Activated CD4-positive, alpha-beta T cell treated with anti-CD3 and anti-CD28 coated beads, Interleukin-2, amount 10 ng/mL, durations not matched to agents 7 days and 5 days (primary cell): ENCODE results near the gene MBNL1. TPM values are rescaled to one million over a fixed set of nuclear protein-coding genes. Genes with fewer than 3 reads are reported as not detected.
A peak's percentile ranks its signal among the peaks of the same experiment; 100 is the strongest.

Experiments
- CTCF ChIA-PET: fragments of 350-600 bp; sonication (Branson Sonifier 250); formaldehyde crosslinking; loops from one replicate; lab custom pipeline; 2021; ENCODE audit warnings: antibody characterized with exemption; lab: Charles Lee
- POLR2A ChIA-PET: fragments of 350-600 bp; sonication (Branson Sonifier 250); formaldehyde crosslinking; loops from one replicate; lab custom pipeline; 2021; ENCODE audit warnings: antibody characterized with exemption; lab: Charles Lee
- DNase-seq: peaks from one replicate; pipeline ENCODE4 v3.0.0-alpha.2; 2020
- H3K27ac Mint-ChIP-seq: one replicate; pipeline ENCODE4 v1.8.0; 2021; ENCODE audit warnings: mild to moderate bottlenecking, moderate library complexity, mixed read lengths
- H3K27me3 Mint-ChIP-seq: one replicate; pipeline ENCODE4 v1.8.0; 2021; ENCODE audit warnings: mixed read lengths
- H3K36me3 Mint-ChIP-seq: one replicate; pipeline ENCODE4 v1.8.0; 2021; ENCODE audit warnings: low read depth, mixed read lengths
- H3K4me1 Mint-ChIP-seq: one replicate; pipeline ENCODE4 v1.8.0; 2021; ENCODE audit warnings: mixed read lengths
- H3K4me3 Mint-ChIP-seq: one replicate; pipeline ENCODE4 v1.8.0; 2021; ENCODE audit warnings: mild to moderate bottlenecking, moderate library complexity, mixed read lengths
- H3K9me3 Mint-ChIP-seq: one replicate; pipeline ENCODE4 v1.8.0; 2021; ENCODE audit warnings: mixed read lengths
- total RNA-seq, 2 experiments: library from RNA; stranded (reverse); gene quantifications; one replicate each; pipeline ENCODE4 v1.2.3, GENCODE V29; 2021

MBNL1 gene
- total RNA-seq, 2 experiments from 2014 or later = 437 to 559 TPM

- Mint-ChIP-seq H3K9me3 (peaks cover 15% of the 10 kb centered on the region), H3K4me3 (no peak overlapping the region), H3K36me3 (peaks cover 23% of the 10 kb centered on the region), H3K4me1 (peaks cover 73% of the 10 kb centered on the region), H3K27ac (peak overlapping the region; percentile 41), H3K27me3 (no peaks in the 10 kb centered on the region)
- DNase-seq = no peak
- CTCF ChIA-PET = interaction anchor here (1.3 kb wide), 1 partner anchor 20 kb away, joined by 4 read pairs; no protein-coding TSS in a partner anchor
- POLR2A ChIA-PET = no interaction called here
Observed at GRCh38 chr3:152235709-152236298, 32.9 kb upstream of the MBNL1 start.

GRCh38 chr3:152236716-152237115 is 32.0 kb upstream of the MBNL1 start:
- Mint-ChIP-seq H3K27ac (peak overlapping the region; percentile 12), H3K4me3 (no peak overlapping the region), H3K4me1 (peaks cover 75% of the 10 kb centered on the region), H3K36me3 (peaks cover 23% of the 10 kb centered on the region), H3K27me3 (no peaks in the 10 kb centered on the region), H3K9me3 (peaks cover 15% of the 10 kb centered on the region)
- ChIA-PET POLR2A (no interaction called here), CTCF (interaction anchor here (1.3 kb wide), 2 partner anchors 12 to 21 kb away, joined by 3 to 4 read pairs; no protein-coding TSS in a partner anchor)
- DNase-seq = no peak

- CTCF ChIA-PET = no interaction called here
- peaks cover 32% of the 10 kb centered on the region for H3K36me3 Mint-ChIP-seq
- peaks cover 60% of the 10 kb centered on the region for H3K4me1 Mint-ChIP-seq
- H3K27me3 Mint-ChIP-seq = no peaks in the 10 kb centered on the region
- peaks cover 6% of the 10 kb centered on the region for H3K9me3 Mint-ChIP-seq
- POLR2A ChIA-PET = no interaction called here
- peak overlapping the region; percentile 42 for H3K4me3 Mint-ChIP-seq
- peak overlapping the region; percentile 84 for H3K27ac Mint-ChIP-seq
- DNase-seq = no peak
Observed at GRCh38 chr3:152241142-152242017, 27.3 kb upstream of the MBNL1 start.

GRCh38 chr3:152243301-152243711 is 25.4 kb upstream of the MBNL1 start:
- H3K36me3 Mint-ChIP-seq = peaks cover 23% of the 10 kb centered on the region
- CTCF ChIA-PET = interaction anchor here (0.6 to 1.9 kb wide), 8 partner anchors 9 to 135 kb away, joined by 3 to 11 read pairs (median 5); no protein-coding TSS in a partner anchor
- peak overlapping the region; percentile 84 for H3K27ac Mint-ChIP-seq
- no peaks in the 10 kb centered on the region for H3K27me3 Mint-ChIP-seq
- peaks cover 50% of the 10 kb centered on the region for H3K4me1 Mint-ChIP-seq
- H3K4me3 Mint-ChIP-seq = peak overlapping the region; percentile 99
- POLR2A ChIA-PET = interaction anchor here (0.8 to 1.8 kb wide), 3 partner anchors 28 to 42 kb away, joined by 3 to 6 read pairs (median 4); no protein-coding TSS in a partner anchor
- DNase-seq = peak; percentile 41
- peaks cover 2% of the 10 kb centered on the region for H3K9me3 Mint-ChIP-seq

GRCh38 chr3:152243721-152244516 is 24.8 kb upstream of the MBNL1 start:
- H3K27ac Mint-ChIP-seq = peak overlapping the region; percentile 84
- H3K27me3 Mint-ChIP-seq = no peaks in the 10 kb centered on the region
- peak; percentile 44 for DNase-seq
- peak overlapping the region; percentile 99 for H3K4me3 Mint-ChIP-seq
- peaks cover 25% of the 10 kb centered on the region for H3K36me3 Mint-ChIP-seq
- peaks cover 2% of the 10 kb centered on the region for H3K9me3 Mint-ChIP-seq
- POLR2A ChIA-PET = interaction anchor here (0.6 to 1.8 kb wide), 9 partner anchors 17 to 51 kb away, joined by 3 to 6 read pairs (median 3); partner anchors contain the start of gene MBNL1
- H3K4me1 Mint-ChIP-seq = peaks cover 47% of the 10 kb centered on the region
- CTCF ChIA-PET = interaction anchor here (0.7 to 1.9 kb wide), 14 partner anchors 9 to 135 kb away, joined by 3 to 11 read pairs (median 4); no protein-coding TSS in a partner anchor

- H3K27me3 Mint-ChIP-seq = no peaks in the 10 kb centered on the region
- H3K4me1 Mint-ChIP-seq = peaks cover 46% of the 10 kb centered on the region
- DNase-seq = no peak
- POLR2A ChIA-PET = interaction anchor here (0.6 to 1.8 kb wide), 9 partner anchors 16 to 80 kb away, joined by 3 to 6 read pairs (median 3); partner anchors contain the start of gene MBNL1
- H3K9me3 Mint-ChIP-seq = peaks cover 2% of the 10 kb centered on the region
- CTCF ChIA-PET = interaction anchor here (0.7 to 1.9 kb wide), 12 partner anchors 9 to 134 kb away, joined by 3 to 11 read pairs (median 4); no protein-coding TSS in a partner anchor
- H3K27ac Mint-ChIP-seq = peak overlapping the region; percentile 84
- H3K36me3 Mint-ChIP-seq = peaks cover 25% of the 10 kb centered on the region
- peak overlapping the region; percentile 99 for H3K4me3 Mint-ChIP-seq
Observed at GRCh38 chr3:152244517-152244888, 24.2 kb upstream of the MBNL1 start.

- Mint-ChIP-seq H3K9me3 (no peaks in the 10 kb centered on the region), H3K36me3 (peaks cover 28% of the 10 kb centered on the region), H3K27ac (peak overlapping the region; percentile 94), H3K4me1 (peaks cover 35% of the 10 kb centered on the region), H3K27me3 (no peaks in the 10 kb centered on the region), H3K4me3 (peak overlapping the region; percentile 90)
- DNase-seq = peak; percentile 49
- CTCF ChIA-PET = interaction anchor here (0.6 to 0.9 kb wide), 3 partner anchors 10 to 918 kb away, joined by 3 to 4 read pairs (median 3); no protein-coding TSS in a partner anchor
- POLR2A ChIA-PET = interaction anchor here (1.2 kb wide), 1 partner anchor 23 kb away, joined by 11 read pairs; the partner anchor contains the start of gene MBNL1
Observed at GRCh38 chr3:152245498-152246170, 23.1 kb upstream of the MBNL1 start.

- H3K4me1 Mint-ChIP-seq = peaks cover 56% of the 10 kb centered on the region
- CTCF ChIA-PET = no interaction called here
- POLR2A ChIA-PET = no interaction called here
- no peak overlapping the region for H3K27ac Mint-ChIP-seq
- H3K9me3 Mint-ChIP-seq = peaks cover 18% of the 10 kb centered on the region
- H3K27me3 Mint-ChIP-seq = no peaks in the 10 kb centered on the region
- H3K4me3 Mint-ChIP-seq = no peak overlapping the region
- H3K36me3 Mint-ChIP-seq = peaks cover 51% of the 10 kb centered on the region
- DNase-seq = no peak
Observed at GRCh38 chr3:152251916-152252315, 16.8 kb upstream of the MBNL1 start.

GRCh38 chr3:152252755-152253154 is 16.0 kb upstream of the MBNL1 start:
- H3K27ac Mint-ChIP-seq = no peak overlapping the region
- no peak overlapping the region for H3K4me3 Mint-ChIP-seq
- peaks cover 18% of the 10 kb centered on the region for H3K9me3 Mint-ChIP-seq
- ChIA-PET POLR2A (no interaction called here), CTCF (interaction anchor here (0.6 to 0.9 kb wide), 3 partner anchors 9 to 150 kb away, joined by 3 read pairs; no protein-coding TSS in a partner anchor)
- H3K36me3 Mint-ChIP-seq = peaks cover 52% of the 10 kb centered on the region
- H3K4me1 Mint-ChIP-seq = peaks cover 63% of the 10 kb centered on the region
- no peak for DNase-seq
- no peaks in the 10 kb centered on the region for H3K27me3 Mint-ChIP-seq

GRCh38 chr3:152253514-152253913 is 15.2 kb upstream of the MBNL1 start:
- Mint-ChIP-seq H3K27me3 (no peaks in the 10 kb centered on the region), H3K9me3 (peaks cover 18% of the 10 kb centered on the region), H3K4me1 (peaks cover 66% of the 10 kb centered on the region), H3K27ac (peak overlapping the region; percentile 10), H3K36me3 (peaks cover 52% of the 10 kb centered on the region), H3K4me3 (no peak overlapping the region)
- DNase-seq = no peak
- ChIA-PET CTCF (interaction anchor here (0.9 to 1.9 kb wide), 3 partner anchors 9 to 40 kb away, joined by 3 to 9 read pairs (median 3); no protein-coding TSS in a partner anchor), POLR2A (interaction anchor here (0.5 kb wide), 1 partner anchor 16 kb away, joined by 3 read pairs; no protein-coding TSS in a partner anchor)

GRCh38 chr3:152254041-152254440 is 14.7 kb upstream of the MBNL1 start:
- Mint-ChIP-seq H3K36me3 (peaks cover 54% of the 10 kb centered on the region), H3K4me1 (peaks cover 71% of the 10 kb centered on the region), H3K27ac (peak overlapping the region; percentile 10), H3K27me3 (no peaks in the 10 kb centered on the region), H3K9me3 (peaks cover 18% of the 10 kb centered on the region), H3K4me3 (peak overlapping the region; percentile 1)
- no peak for DNase-seq
- CTCF ChIA-PET = interaction anchor here (0.9 to 1.9 kb wide), 3 partner anchors 10 to 41 kb away, joined by 3 to 9 read pairs (median 3); no protein-coding TSS in a partner anchor
- POLR2A ChIA-PET = interaction anchor here (0.5 kb wide), 1 partner anchor 16 kb away, joined by 3 read pairs; no protein-coding TSS in a partner anchor
